ENCODE results near the gene OR2F2. TPM values are rescaled to one million over a fixed set of nuclear protein-coding genes. Genes with fewer than 3 reads are reported as not detected.

The OR2F2 gene
- total RNA-seq, 1 experiment from 2014 or later: not detected

GRCh38 chr7:143906151-143906550, 28.9 kb upstream of the OR2F2 start (continued):
- TF ChIP-seq REST (IDR thresholded peaks at IDR 0.05; ENCODE audit: low read depth): no peak
- TF ChIP-seq SIN3A (IDR thresholded peaks at IDR 0.05; ENCODE audit: low read depth): no peak

- CTCF ChIA-PET: no interaction called here
- Histone ChIP-seq H4K20me1 (ENCODE audit: insufficient read depth) (no peaks in the 10 kb centered on the region), H3K79me2 (ENCODE audit: insufficient read depth, low read length) (no peaks in the 10 kb centered on the region), H3K9me2 (ENCODE audit: insufficient read depth) (no peaks in the 10 kb centered on the region), H3K9me3 (ENCODE audit: control insufficient read depth in 1 of 2, insufficient read depth in 1 of 2, low read depth in 1 of 2, low read length in 2 of 2) (no peaks in the 10 kb centered on the region), H3K9ac (ENCODE audit: low read length) (no peak overlapping the region), H3K4me2 (ENCODE audit: low read length) (no peak overlapping the region), H3K27ac (ENCODE audit: low read depth, low read length) (no peak overlapping the region), H2AFZ (ENCODE audit: low read depth, low read length, poor library complexity, severe bottlenecking) (no peak overlapping the region), H3K4me1 (ENCODE audit: control insufficient read depth in 1 of 2, insufficient read depth in 2 of 2, low read length in 2 of 2) (peaks cover 2 to 8% of the 10 kb centered on the region in 2 experiments; a peak in 2 of 4 replicates), H3K27me3 (ENCODE audit: insufficient read depth, low read length) (no peaks in the 10 kb centered on the region), H3K36me3 (ENCODE audit: control insufficient read depth in 1 of 2, insufficient read depth in 2 of 2, low read length in 2 of 2) (no peaks in the 10 kb centered on the region), H3K4me3 (replicated peaks in 1 of 2; ENCODE audit: low read depth in 1 of 2, low read length in 2 of 2) (no peak overlapping the region)
- TF ChIP-seq CTCF (IDR thresholded peaks at IDR 0.05 in 2 of 3, conservative IDR thresholded peaks at IDR 0.05 in 1 of 3; ENCODE audit: borderline replicate concordance in 1 of 3, insufficient read depth in 1 of 3, low read depth in 2 of 3, low read length in 2 of 3) (no peak), ATF3 (IDR thresholded peaks at IDR 0.05) (no peak), CEBPB (IDR thresholded peaks at IDR 0.05; ENCODE audit: low read depth) (no peak), SP1 (IDR thresholded peaks at IDR 0.05; ENCODE audit: low read depth) (no peak)
- intact Hi-C loops (cut with micrococcal nuclease): loop anchor here (10.0 kb wide), 1 partner anchor 118 kb away; no protein-coding TSS in a partner anchor
- DNase-seq (ENCODE audit: low read depth, low spot score) (no peak), ATAC-seq (no peak)
- BruUV-seq (replicated peaks): no TSS peak
- RAD21 ChIA-PET (ENCODE audit: low non-redundant PET in 1 of 2, low total read pairs in 2 of 2, uncharacterized antibody in 2 of 2, unreplicated experiment in 2 of 2): no interaction called here
- POLR2A ChIA-PET: no interaction called here
These were observed 28.1 kb upstream of the OR2F2 start for GRCh38 chr7:143906895-143907294.

All from HCT116 (cell line).